ENCODE data around the gene ANKMY1. TPM values are rescaled to one million over a fixed set of nuclear protein-coding genes. Genes with fewer than 3 reads are reported as not detected.

ANKMY1 gene
- total and polyA plus RNA-seq, 2 of the 8 experiments (the other 6 are each of a cell fraction or from before 2014, with no cell fraction given): 4.5 to 4.8 TPM

DNA sequence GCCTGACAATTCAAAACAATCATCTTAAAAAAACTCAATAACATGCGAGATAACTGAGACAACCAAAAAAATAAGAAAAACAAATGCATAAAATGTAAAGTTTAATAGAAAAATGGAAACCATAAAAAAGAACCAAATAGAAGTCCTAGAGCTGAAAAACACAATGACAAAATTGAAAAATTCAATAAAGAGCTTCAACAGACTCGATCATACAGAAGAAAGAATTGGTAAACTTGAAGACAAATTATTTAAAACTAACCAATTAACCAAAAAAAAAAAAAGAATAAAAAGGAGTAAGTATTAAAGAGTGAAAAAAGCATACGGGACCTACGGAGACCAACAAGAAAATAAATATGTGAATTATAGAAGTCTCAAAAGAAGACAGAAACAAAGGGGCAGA is 84.6 kb downstream of the ANKMY1 start:
- no peak for DNase-seq (ENCODE audit: low read depth in 1 of 2, low spot score in 2 of 2)
- H2AK5ac ChIP-seq (ENCODE audit: low read depth, low read length): no peak overlapping the region
- POLR2A ChIA-PET (ENCODE audit: partially characterized antibody): no interaction called here
- H2BK120ac ChIP-seq (replicated peaks; ENCODE audit: low read depth, low read length): no peak overlapping the region
- peaks cover 4% of the 10 kb centered on the region; the same call in 1 of the 2 replicates for H3K23me2 ChIP-seq (ENCODE audit: low read depth, low read length)
- peaks cover 0 to 5% of the 10 kb centered on the region in 2 experiments for H4K20me1 ChIP-seq (replicated peaks in 1 of 2; ENCODE audit: control insufficient read depth in 1 of 2, insufficient read depth in 2 of 2, low read length in 2 of 2)
- 83% methylated on average over 4 of the region's 4 CpGs; no CpG with 5 or more reads in 1 of the 2 experiments for WGBS, 2 experiments (ENCODE audit: extremely low coverage in 1 of 2, insufficient coverage in 1 of 2, insufficient read length in 1 of 2, insufficient replicate concordance in 2 of 2, low coverage in 1 of 2, low lambda C conversion rate in 2 of 2, missing lambda C conversion rate in 1 of 2)
- TF ChIP-seq JUND (IDR thresholded peaks at IDR 0.05; ENCODE audit: low read length): no peak
- TF ChIP-seq, protein P1, sequence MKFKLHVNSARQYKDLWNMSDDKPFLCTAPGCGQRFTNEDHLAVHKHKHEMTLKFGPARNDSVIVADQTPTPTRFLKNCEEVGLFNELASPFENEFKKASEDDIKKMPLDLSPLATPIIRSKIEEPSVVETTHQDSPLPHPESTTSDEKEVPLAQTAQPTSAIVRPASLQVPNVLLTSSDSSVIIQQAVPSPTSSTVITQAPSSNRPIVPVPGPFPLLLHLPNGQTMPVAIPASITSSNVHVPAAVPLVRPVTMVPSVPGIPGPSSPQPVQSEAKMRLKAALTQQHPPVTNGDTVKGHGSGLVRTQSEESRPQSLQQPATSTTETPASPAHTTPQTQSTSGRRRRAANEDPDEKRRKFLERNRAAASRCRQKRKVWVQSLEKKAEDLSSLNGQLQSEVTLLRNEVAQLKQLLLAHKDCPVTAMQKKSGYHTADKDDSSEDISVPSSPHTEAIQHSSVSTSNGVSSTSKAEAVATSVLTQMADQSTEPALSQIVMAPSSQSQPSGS (IDR thresholded peaks at IDR 0.05; ENCODE audit: low read length): no peak
- TF ChIP-seq POLR2AphosphoS5 (IDR thresholded peaks at IDR 0.05; ENCODE audit: low read depth, low read length): no peak
- no peak for TF ChIP-seq KDM1A (IDR thresholded peaks at IDR 0.05; ENCODE audit: borderline replicate concordance, low read length)
- TF ChIP-seq CHD1 (IDR thresholded peaks at IDR 0.05; ENCODE audit: low read depth, low read length): no peak
- H3K18ac ChIP-seq (ENCODE audit: extremely low read depth, low read length): no peak overlapping the region
- H3K27me3 ChIP-seq (replicated peaks in 1 of 4; ENCODE audit: control insufficient read depth in 3 of 4, extremely low read depth in 1 of 4, insufficient read depth in 3 of 4, low read length in 3 of 4): peaks cover 0 to 5% (median 4%) of the 10 kb centered on the region in 4 experiments; a peak in 3 of 7 replicates
- H3K79me2 ChIP-seq (ENCODE audit: control insufficient read depth in 1 of 2, insufficient read depth in 2 of 2, low read length in 2 of 2): no peaks in the 10 kb centered on the region
- no peak overlapping the region for H3K56ac ChIP-seq (replicated peaks; ENCODE audit: insufficient read length, low read depth, low read length)
- H3K4me3 ChIP-seq (ENCODE audit: extremely low read depth in 1 of 4, insufficient read depth in 2 of 4, low read depth in 3 of 4, low read length in 4 of 4): no peak overlapping the region
- no peak overlapping the region for H4K91ac ChIP-seq (replicated peaks; ENCODE audit: insufficient read length, low read length)
- H4K5ac ChIP-seq (ENCODE audit: insufficient read length, low read depth, low read length): no peak overlapping the region
- CTCF ChIA-PET (ENCODE audit: partially characterized antibody): no interaction called here
- no peaks in the 10 kb centered on the region for H3K79me1 ChIP-seq (ENCODE audit: low read depth, low read length)
- no peak overlapping the region for H2BK12ac ChIP-seq (ENCODE audit: low read depth, low read length)
- no peak overlapping the region for H3K27ac ChIP-seq (ENCODE audit: low read depth, low read length)
- H3K4me1 ChIP-seq (replicated peaks in 1 of 4; ENCODE audit: control insufficient read depth in 3 of 4, insufficient read depth in 4 of 4, low read length in 3 of 4): no peaks in the 10 kb centered on the region
- H2BK5ac ChIP-seq (ENCODE audit: low read depth, low read length): no peak overlapping the region
- FAIRE-seq: no peak
- no peak overlapping the region for H3K4ac ChIP-seq (replicated peaks; ENCODE audit: insufficient read length, low read depth, low read length)
- no peaks in the 10 kb centered on the region for H3K9me3 ChIP-seq (ENCODE audit: insufficient read depth in 2 of 2, low read depth in 1 of 2, low read length in 1 of 2)
- H2BK20ac ChIP-seq (ENCODE audit: low read length): no peak overlapping the region
- no peak overlapping the region for H3K23ac ChIP-seq (ENCODE audit: insufficient read length)
- H3K14ac ChIP-seq (ENCODE audit: insufficient read length): no peak overlapping the region
- no peak overlapping the region for H3K9ac ChIP-seq (replicated peaks in 1 of 4; ENCODE audit: extremely low read depth in 1 of 4, low read depth in 3 of 4, low read length in 3 of 4)
- H2BK15ac ChIP-seq (ENCODE audit: low read length): no peak overlapping the region
- H3K36me3 ChIP-seq (ENCODE audit: control insufficient read depth in 2 of 4, insufficient read depth in 4 of 4, low read length in 3 of 4): no peaks in the 10 kb centered on the region
- H2AFZ ChIP-seq (ENCODE audit: low read length): no peak overlapping the region
- no peak overlapping the region for H4K8ac ChIP-seq (ENCODE audit: extremely low read depth, insufficient read depth, low read length)
- no peak overlapping the region for H3K4me2 ChIP-seq (ENCODE audit: insufficient read depth in 1 of 2, low read depth in 2 of 2, low read length in 2 of 2)
